Stimulated activated naive CD4-positive, alpha-beta T cell (primary cell): ENCODE measurements around the gene LMCD1.

Experiments used
- DNase-seq, 6 experiments: peaks; one replicate each; lab custom pipeline; 2025; lab: John Stamatoyannopoulos, UW

Gene LMCD1

DNA sequence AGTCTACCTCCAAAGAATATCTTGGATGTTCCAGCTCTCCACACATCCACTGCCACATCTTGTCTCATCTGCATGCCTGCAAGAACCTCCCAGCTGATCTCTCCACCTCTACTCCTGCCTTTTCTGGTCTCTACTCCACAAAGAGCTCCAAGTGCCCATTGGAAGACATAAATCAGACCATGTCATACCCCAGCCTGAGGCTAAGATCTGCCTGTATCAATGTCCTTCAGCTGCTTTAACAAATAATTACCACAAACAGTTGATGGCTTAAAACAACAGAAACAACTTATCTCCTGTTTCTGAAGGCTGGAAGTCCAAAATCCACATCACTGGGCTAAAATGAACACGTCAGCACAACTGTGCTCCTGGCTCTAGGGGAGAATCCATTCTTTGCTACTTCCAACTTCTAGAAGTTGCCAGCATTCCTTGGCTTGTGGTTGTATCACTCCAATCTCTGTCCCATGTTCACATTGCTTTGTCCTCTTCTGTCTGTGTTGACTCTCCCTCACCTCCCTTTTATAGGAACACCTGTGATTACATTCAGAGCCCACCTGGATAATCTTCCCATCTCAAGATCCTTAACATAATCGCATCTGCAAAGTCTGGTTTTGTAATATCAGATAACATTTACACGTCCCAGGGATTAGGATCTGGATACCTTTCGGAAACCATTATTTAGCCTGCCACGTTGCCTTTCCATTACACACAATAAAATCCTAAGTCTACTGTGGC lies 17.0 kb upstream of the LMCD1 start:
- no peak for DNase-seq

DNA sequence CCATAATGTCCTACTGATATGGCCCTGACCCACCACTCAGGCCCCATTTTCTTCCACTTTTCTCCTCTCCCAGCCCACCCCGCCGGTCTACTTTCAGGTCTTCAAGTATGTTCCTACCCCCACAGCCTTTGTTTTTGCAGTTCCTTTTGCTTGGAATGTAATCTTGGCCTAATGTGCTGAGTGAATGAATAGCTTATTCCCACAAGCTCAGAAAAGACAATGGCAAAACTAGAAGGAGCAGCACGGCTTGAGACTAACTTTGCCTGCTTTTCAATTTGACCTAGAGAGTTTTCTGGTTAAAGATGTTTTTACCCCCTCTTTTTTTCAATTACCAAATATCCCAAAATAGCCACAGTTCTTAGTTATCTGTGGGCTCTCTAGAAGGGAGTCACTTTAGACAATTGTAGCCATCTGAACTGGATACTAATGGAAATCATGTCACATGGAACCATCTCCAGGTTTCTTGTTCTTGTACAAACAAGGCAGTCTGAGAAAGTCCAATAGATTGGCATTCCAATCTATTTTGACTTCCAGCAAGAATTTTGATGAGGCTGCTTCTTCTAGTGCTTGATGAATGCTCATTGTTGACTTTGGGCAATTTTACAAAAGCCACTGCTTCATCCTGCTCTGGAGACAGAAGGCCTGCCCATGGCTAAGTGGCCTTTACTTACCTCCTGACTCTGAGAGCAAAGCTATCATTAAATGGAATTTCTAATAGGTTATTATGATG lies 16.3 kb upstream of the LMCD1 start:
- DNase-seq = no peak

DNA sequence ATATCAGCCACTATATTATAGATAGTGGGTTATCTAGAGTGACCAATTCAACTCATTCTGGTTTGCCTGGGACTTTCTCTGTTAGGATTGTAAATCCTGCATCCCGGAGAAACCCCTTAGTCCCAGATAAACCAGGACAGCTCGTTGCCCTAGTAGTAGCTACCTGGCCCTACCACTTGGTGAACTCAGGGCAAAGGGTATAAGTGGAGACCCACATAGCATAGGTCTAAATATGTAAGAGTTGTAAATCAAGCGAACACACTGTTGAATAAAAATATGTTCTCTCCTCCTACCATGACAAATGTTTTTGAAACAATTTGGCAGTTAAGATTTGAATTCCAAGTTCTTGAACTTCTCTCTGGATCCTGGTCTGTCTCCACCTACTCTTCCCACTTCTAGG lies 15.7 kb upstream of the LMCD1 start:
- no peak for DNase-seq

DNA sequence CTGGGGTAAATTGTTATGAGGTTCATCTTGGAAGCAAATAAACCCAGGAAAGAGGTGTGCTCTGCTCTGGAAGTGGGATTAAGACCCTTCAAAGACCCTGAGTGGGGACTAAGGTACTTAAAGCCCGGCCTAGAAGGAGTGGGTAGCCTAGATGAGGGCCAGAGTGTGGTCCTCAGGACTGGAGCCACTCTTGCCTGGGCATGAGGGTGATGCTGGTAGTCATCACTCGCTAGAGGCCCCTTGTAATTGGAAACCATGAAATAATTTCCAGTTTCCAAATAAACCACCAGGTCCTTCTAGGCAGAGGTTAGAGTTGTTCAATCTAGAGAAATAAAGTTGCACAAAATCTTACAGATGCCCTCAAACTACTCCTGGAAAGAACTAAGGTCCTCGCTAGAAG lies 15.2 kb upstream of the LMCD1 start:
- no peak for DNase-seq

DNA sequence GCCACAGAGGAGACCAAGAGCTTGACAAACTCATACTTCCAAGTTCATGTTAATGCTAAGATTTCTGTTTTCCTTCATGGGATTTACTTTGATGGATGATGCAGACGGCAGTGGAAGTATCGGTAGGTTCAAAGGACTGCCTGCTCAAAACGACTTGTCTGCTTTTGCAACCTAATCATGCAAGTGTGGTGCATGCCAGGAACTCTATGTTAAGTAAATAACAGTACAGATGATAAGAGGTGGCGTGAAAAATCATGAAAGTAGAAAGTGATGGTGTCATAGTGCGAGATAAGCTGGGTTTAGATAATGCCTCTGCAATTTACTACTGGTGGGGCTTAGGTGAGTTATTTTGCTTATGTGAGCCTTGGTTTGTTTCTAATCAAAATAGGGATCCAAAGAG lies 14.7 kb upstream of the LMCD1 start:
- DNase-seq = no peak

DNA sequence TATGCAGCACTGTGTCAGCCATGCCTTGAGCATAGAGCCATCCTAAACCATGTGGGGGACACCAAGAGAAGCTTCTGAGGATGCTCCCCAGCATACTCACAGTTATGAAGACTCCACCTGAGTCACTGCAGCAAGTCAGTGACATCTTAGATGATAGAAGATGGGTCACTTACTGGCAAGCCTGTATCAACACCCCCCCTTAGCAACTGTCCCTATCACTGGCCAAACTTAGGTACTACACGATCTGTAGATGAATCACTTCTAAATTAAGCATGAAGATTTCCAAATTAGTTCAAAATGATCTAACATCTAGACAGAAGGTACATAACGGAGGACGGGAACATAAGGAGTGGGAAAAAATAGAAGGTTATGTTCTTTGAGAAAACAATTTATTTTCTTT lies 13.2 kb upstream of the LMCD1 start:
- no peak for DNase-seq

DNA sequence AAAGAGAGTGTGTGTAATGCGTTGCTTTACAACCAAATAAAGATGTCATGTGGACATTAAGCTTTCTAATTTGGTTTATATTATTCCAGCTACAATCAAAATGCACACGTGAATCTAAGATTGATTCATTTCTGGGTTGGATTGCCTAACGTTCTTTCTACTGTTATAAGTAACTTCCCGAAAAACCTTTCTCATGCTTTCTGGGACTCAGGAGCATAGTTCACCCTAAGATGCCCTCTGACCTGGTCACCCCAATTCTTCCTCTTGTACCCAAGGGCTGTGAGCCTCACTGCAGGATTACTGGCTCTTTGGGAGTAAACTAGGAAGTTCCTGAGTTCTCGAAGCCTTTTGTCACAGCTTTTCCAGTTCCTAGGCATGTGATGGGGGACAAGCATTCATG lies 12.7 kb upstream of the LMCD1 start:
- no peak for DNase-seq

DNA sequence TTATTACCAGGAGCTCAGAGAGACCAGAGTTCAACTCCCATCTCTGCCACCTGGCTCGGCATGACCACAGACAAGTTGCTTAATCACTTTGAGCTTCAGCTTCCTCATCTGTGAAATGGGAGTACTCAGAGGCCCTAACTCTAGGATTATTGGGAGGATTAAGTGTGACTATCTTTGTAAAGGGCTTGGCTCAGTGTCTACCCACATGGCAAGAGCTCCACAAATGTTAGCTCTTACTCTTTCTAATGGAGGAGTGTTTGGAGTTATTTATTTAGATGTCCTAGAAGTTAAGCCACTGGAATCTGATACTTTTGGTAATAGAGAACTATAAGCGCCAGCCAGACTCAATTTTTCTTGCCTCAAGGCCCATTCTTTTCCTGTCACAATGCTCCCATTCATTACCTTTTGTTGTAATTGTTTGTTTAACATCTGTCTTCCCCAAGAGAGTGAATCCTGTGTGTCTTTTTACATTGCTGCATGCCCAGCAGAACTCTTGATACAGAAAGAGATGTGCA lies 12.3 kb upstream of the LMCD1 start:
- DNase-seq = no peak

DNA sequence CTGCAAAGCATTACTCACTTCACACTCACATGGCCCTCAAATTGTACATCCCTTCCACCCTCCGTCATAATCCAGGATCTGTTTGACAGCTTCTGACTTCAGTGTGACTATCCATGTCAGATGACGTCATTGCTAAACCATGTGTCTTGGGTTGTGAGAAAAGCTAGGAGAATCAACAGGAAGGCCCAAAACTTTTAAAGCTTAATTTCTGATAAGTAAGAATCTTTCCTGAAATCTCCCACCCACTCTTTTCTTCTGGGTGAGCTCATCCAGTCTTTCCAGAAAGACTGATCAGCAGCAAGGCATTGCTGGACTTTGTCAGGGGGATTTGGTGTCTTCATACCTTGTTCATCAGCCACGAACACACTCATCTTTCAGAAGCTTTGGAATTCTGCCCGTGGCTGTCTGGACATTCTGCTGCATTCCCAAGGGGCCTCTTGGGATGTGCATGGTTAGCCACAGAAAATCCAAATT lies 11.5 kb upstream of the LMCD1 start:
- DNase-seq = no peak

DNA sequence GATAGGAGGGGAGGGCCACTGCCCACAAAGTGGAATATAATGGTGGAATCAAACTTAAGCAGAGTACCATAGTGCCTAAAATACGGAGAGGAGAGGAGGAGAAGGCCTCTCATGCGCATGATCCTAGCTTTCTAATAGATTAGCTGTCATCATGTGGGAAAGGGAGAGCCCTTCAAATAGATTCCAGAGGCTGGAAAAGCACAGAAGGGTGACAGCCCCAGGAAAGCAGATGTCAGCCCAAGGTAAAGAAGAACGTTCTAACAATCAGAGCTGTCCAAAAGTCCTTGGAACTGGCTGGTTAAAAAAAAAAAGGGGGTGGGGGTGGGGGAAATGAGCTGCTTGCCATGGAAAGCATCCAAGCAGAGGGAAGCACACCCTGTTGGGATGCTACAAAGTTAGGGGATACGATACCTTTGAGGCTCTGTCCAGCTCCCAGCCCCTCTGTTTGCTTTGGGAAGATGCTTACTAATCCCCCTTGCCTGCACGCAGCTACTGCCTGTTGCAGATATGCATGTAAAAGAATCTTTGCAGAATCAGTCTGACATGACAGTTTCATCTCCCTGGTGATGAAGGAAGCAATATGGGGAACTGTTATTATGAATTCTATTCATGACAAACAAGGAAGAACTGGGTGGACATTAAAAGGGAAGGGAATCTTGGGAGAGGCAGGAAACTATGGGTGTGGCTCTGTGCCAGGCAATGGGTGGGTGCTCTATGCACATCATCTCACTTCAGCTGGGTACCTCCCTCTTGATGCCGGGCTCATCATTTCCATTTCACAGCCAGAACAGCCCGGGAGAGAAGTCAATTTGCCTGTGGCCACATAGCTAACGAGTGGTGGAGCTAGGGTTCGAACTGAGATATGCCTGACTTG lies 10.1 kb upstream of the LMCD1 start:
- DNase-seq = no peak

DNA sequence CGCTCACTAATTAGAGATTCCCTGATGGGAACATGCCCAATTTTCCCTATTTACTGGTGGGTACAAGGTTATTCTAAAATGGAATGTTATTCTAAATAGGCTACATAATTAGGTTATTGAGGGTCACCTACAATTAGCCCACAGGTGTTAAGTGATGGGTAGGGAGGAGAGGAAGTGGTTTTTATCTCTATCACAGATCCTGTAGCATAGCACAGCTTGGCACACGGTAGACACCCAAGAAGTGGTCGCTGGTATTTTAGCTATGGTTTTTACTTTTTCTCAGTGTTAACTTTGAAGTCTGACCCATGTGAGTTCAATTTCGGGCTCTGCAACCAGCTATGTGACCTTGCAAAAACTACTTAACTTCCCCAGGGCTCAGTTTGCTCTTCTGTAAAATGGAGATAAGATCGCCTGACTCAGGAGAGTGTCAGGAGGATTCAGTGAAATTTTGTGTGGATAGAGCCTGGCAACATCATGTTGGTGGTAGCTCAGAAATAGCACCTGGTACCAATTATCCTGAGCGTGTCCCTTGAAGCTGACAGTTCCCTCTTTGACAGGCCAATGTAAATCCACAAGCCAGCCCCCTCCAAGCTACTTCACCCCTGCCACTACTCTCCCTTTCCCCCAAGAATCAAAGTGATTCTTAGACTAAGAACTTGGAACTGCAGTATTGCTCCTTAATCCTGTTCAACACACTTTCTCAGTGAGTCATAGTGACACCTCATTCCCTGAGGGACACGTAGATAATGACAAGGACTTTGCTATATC lies 8.7 kb upstream of the LMCD1 start:
- no peak for DNase-seq

DNA sequence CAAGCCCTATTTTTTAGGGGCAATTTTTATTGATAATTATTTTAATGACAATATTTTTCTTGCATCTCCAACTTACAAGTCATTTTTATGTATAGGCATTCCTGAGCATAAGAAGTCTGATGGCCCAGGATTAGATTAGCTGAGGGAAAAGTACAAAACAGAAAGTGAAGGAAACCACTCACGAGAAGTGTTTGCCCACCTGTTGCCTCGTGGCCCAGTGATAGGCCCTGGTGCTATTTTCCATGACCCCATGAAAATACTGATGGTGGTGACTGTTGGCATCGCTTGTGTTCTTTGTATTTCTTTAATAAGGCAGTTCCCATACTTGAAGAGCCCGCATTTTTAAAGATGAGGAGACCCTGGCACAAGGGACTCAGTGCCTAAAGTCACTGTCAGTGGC lies 7.9 kb upstream of the LMCD1 start:
- no peak for DNase-seq

DNA sequence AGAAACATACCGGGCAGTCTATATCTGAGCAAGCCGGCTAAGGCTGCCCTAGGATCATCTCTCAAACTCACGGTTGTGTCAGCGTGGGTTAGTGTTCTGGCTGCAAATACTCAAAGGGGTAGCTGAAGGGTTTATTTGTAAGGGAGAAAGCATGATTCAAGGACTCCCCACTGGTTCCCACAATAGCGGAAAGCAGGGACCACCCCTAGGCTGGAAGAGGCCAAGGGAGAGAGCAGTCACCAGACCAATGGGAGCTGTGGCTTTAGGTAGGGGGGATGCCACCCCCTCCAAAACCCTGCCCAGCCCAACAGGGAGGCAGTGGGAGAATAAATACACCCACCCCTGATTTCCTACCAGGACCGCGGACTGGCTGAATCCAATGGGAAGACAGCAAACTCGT lies 7.3 kb upstream of the LMCD1 start:
- DNase-seq = no peak

DNA sequence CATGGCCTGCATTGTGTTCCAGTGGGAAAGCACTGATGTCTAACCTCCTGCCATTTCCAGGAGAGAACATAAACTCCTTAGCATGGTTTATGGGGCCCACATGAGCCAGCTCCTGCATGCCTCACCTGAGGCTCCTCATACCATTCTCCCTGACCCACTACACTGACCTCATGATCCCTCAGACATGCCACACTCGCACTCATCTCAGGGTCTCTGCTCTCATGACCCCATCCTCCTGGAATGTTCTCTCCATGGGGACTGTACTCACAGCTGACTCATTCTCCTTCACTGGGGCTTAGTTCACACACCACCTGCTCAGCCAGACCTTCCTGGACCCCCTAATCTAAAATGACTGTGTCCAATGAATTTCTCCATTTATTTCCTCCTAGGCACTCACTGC lies 4.0 kb upstream of the LMCD1 start:
- DNase-seq = no peak

DNA sequence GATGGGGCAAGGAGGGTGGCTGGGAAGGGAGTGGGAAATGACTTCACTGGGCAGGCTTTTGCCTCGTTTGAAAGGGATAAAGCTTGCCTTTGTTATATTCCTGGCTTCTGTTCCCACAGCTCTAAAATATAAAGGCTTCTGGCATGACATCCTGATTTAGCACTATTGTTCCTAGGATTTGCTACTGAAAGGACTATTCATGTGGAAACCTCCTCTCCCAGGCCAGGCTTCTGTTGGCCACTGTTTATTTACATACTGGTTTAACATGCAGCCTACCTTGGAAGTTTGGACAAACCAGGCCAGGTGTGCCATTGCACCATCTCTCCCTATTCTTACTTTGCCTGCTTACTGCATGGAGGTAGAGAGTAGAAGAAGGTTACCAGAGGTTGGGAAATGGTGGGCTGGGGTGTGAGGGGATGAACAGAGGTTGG lies 2.4 kb upstream of the LMCD1 start:
- DNase-seq = no peak

DNA sequence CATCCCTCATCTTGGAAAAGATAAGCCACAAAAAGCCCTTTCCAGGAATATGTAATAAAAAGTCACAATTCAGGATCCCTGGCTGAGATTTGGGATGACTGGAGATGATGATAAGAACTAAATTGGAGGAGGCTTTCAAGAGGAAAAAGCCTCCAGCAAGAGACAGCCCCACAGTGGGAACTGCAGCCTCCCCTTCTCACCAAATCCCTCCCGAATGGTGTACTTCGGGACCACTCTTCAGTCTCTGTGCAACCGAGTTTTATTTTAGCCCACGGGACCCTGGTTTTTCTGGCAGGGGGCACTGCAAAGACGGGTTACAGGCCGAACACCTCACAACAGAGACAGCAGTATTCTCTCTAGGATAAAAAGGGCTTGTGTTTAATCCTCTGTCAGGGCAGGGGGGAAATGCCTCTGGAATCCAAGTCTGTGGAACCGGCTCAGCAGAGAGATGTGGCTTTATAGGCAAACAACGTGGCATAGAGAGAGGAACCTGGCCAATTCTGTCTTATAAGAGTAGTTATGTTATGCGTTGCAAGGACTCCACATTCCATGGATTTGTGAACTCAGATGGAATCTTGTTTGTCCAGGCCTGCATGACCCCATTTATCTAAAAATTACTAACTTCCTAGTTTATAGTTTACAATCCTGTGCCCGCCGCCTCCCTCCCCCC lies 1.2 kb upstream of the LMCD1 start:
- DNase-seq = no peak

DNA sequence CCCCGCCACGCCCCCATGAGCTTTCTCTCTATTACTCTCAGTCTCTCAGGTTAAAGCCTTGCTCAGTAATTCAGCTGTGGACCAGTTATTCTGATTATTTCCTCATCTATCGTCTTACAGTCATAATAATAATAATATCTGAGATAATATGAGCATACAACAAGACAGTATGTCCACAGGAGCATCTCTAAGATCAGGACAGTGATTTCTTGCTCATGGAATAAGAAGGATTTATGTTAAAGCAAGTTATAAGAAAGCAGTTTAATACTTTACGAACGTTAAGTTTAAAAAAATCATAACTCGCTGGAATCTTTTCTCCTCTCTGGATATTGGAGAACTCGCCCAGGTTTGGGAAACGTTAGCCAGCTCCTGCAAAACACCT lies 643 bp upstream of the LMCD1 start:
- DNase-seq = no peak

DNA sequence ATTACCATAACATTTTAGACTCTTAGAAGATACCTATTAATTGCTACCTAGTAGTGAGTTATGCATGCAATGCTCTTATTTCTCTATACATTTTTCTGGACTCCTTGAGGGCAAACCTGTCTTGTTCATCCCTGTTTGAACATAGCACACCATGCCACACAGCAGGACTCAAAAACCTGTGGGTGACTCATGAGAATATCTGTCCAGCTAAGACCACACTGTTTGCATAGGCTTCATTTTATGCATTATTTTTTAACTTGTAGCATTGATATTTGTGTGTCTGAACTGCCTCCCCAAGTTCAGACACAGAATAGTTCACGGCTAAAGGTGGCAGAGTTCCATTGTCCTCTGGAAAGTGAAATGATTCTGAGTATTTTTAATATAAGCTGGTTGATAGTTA lies 1.8 kb downstream of the LMCD1 start:
- DNase-seq = no peak

DNA sequence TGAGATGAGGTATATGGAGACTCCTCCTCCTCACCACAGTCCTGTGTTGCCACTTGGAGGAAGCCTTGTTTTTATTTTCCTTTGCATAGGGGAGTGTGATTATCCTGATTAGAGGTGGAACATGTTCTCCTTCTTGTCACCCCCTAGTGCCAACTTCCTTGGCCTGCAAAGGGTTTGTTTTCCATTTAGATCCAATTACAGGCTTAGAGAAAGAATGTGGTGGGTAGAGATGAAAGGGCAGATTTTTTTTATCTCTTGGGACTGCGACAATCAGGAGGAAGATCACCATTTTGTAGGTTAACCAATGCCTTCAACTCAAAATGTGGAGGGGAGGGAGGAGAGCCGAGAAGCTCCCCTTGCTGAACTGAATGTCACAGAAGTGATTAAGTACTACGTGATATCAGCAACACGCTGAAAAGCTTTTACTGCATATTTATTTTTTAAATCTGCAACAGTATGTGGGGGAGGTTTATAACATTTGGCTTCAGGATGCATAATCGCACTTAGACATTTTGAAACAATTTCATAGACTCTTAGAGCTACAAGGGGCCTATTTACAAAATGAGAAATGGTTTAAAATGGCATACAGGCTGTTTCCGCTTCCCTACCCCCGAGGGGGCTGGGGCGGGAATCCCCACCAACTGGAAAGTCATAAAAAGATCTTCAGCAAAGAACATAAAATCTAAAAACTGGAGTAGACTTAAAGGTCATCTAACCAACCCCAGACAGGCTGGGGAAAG lies 2.4 kb downstream of the LMCD1 start:
- no peak for DNase-seq

DNA sequence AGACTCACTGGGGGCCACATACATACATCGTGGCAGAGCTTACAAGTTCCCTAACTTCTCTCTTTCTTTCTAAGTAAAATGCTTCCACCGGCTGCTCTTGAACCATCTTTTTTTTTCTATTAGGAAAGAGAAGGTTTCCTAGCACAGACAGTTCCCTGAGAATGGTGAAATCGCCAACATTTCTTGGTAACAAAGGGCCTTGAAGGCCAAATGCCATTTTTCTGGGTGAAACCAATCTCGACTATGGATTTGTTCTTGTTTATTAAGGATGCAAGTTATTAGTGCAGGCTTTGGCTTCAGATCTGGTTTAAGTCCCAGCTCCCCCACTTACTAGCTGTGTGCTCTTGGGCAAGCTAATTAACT lies 3.0 kb downstream of the LMCD1 start:
- DNase-seq = no peak

DNA sequence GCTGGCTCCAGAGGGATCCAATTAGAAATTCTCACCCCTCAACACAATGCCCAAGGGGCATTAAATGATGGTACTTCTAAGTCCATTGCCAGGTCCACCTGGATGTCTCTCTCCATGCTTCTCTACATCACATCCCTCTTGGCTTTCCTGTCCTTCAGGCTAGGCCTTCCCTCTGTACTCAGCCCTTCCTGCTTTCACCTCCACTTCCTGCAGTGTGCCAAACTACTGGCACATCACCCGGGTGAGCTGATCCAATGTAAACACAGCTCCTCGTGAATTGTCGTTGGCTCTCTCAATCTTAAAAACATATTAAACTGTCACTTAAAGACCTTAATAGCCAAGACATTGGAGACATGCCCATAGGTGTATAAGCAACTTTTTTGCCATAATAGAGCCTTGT lies 4.0 kb downstream of the LMCD1 start:
- DNase-seq = no peak
